Choroid plexus epithelial cell (primary cell): ENCODE measurements around the gene LACRT.

Source experiments
- DNase-seq: peaks from one replicate; pipeline ENCODE4 v3.0.0-alpha.2; 2010; ENCODE audit warnings: low read depth
- H3K4me3 ChIP-seq: 2 replicates; pipeline ENCODE4 v1.5.1; 2011; ENCODE audit warnings: low read depth, mild to moderate bottlenecking, control low read depth, low read length, moderate library complexity
- TF ChIP-seq, protein P1 (sequence below): conservative IDR thresholded peaks from 2 replicates; pipeline ENCODE4 v1.5.1; 2011; ENCODE audit warnings: low read depth, mild to moderate bottlenecking, control low read depth, inconsistent platforms, low read length, moderate library complexity

The LACRT gene

DNA sequence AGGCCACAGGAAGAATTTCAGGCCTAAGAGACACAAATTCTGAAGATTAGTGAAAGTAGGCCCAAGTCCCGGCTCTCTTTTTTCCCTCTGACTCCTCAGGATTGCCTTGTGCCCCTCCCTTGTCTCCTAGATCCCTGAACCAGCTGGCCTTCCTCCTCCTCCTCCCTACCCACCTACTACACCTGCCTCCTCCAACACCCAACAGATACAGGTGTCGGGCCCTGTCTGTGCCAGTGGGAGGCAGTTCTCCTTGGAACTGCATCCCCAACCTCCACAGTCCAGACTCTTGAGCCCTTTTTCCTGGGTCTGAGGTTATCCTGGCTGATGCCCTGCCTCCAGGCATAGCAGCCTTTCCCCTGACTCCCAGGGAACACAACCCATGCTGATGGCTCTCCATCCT, 48.1 kb downstream of the LACRT start:
- TF ChIP-seq, protein P1, sequence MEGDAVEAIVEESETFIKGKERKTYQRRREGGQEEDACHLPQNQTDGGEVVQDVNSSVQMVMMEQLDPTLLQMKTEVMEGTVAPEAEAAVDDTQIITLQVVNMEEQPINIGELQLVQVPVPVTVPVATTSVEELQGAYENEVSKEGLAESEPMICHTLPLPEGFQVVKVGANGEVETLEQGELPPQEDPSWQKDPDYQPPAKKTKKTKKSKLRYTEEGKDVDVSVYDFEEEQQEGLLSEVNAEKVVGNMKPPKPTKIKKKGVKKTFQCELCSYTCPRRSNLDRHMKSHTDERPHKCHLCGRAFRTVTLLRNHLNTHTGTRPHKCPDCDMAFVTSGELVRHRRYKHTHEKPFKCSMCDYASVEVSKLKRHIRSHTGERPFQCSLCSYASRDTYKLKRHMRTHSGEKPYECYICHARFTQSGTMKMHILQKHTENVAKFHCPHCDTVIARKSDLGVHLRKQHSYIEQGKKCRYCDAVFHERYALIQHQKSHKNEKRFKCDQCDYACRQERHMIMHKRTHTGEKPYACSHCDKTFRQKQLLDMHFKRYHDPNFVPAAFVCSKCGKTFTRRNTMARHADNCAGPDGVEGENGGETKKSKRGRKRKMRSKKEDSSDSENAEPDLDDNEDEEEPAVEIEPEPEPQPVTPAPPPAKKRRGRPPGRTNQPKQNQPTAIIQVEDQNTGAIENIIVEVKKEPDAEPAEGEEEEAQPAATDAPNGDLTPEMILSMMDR, result no peak
- DNase-seq, result no peak
- H3K4me3 ChIP-seq, result no peak overlapping the region

DNA sequence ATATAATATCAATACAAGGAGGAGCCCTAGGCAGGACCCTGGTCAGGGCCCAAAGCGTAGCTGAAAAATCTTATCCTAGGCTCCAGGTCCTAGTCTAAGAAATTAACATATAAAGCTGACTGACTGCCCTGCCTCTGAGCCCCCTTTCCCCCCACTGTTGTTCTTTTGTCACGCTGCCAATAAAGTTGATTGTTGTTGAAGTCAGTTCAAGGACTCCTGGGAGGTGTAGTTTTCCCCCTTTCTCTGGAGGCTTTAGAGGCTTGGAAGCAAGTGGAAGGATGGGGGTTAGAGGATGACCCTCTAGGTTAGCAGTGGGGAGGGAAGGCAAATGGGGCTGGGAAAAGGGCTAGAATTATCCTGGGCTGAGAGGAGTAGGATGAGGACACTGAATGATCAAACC, 49.5 kb downstream of the LACRT start:
- TF ChIP-seq, protein P1, result no peak
- no peak for DNase-seq
- H3K4me3 ChIP-seq, result no peak overlapping the region

DNA sequence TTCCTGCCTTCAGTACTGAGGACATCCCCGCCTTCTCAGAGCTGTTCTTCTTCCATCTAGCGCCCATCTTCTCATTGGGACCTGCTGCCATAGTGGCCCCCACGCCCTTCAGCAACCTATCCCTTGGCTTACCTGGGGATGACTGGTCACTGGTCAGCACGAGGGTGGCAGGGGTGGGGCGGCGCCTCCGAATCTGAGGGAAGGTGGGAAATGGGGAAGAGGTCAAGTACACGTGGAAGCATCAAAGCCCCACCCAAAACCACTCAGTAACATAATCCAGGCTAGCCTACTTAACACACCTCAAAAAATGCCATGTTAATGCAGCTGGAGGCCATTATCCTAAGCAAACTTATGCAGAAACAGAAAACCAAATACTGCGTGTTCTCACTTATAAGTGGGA, 50.6 kb downstream of the LACRT start:
- TF ChIP-seq, protein P1, result no peak
- H3K4me3 ChIP-seq, result no peak overlapping the region
- no peak for DNase-seq

DNA sequence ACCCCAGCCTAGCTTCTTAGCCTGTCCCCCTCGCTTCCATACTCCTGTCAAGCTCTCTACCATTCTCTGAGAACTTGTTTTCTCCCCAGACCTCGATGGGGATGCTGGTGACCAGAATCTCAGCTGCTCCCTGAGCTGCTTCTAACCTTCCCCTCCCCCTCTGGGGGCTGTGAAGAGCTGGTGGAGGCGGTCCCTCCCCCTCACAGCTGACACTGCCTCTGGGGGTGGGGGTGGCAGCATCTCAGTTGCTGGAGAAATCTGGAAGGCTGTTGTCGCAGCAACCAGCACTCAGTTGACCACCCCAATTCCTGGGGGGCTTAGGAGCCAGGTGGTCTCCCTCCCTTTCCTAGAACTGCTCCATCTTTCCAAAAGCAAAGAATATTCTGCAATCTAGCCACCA, 51.0 kb downstream of the LACRT start:
- H3K4me3 ChIP-seq, result no peak overlapping the region
- TF ChIP-seq, protein P1, result no peak
- no peak for DNase-seq

DNA sequence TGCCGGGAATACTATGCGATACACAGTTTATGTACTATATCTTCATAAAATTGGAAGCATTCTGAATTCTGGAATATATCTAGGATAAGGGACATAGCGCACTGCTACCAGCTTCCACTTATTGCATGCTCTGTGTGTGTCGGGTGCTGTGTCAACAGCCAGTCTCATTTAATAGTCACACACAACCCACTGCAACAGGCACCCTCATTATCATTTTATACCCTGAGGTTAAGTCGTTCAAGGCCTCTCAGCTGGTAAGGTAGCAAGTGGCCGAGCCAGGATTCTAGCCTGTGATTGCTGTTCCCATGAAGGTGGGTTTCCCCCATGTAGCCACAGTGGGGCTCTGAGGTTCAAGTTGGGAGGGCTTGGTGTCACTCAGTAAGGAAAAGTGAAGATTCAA, 53.3 kb downstream of the LACRT start:
- no peak overlapping the region for H3K4me3 ChIP-seq
- TF ChIP-seq, protein P1, result no peak
- no peak for DNase-seq
